Ishikawa (cell line): ENCODE data around the gene MINPP1.

Experiments
- CEBPB ChIP-seq: IDR thresholded peaks from 2 replicates; pipeline ENCODE4 v1.6.1; 2012
- CREB1 ChIP-seq: IDR thresholded peaks from 2 replicates; pipeline ENCODE4 v1.6.1; 2012; ENCODE audit warnings: low read depth
- EGR1 ChIP-seq: IDR thresholded peaks from 2 replicates; pipeline ENCODE4 v1.6.1; 2012
- EP300 ChIP-seq: IDR thresholded peaks from 2 replicates; pipeline ENCODE4 v1.6.1; 2012; ENCODE audit warnings: borderline replicate concordance
- FOXM1 ChIP-seq: IDR thresholded peaks from 2 replicates; pipeline ENCODE4 v1.6.1; 2012; ENCODE audit warnings: low read depth, borderline replicate concordance
- NFIC ChIP-seq: IDR thresholded peaks from 2 replicates; pipeline ENCODE4 v1.6.1; 2012
- RAD21 ChIP-seq: IDR thresholded peaks from 2 replicates; pipeline ENCODE4 v1.6.1; 2012; ENCODE audit warnings: low read depth
- TAF1 ChIP-seq: IDR thresholded peaks from 2 replicates; pipeline ENCODE4 v1.6.1; 2012; ENCODE audit warnings: low read depth, mild to moderate bottlenecking
- TCF12 ChIP-seq: IDR thresholded peaks from 2 replicates; pipeline ENCODE4 v1.6.1; 2012; ENCODE audit warnings: low read depth
- TEAD4 ChIP-seq: IDR thresholded peaks from 2 replicates; pipeline ENCODE4 v1.6.1; 2012
- YY1 ChIP-seq: IDR thresholded peaks from 2 replicates; pipeline ENCODE4 v1.6.1; 2012; ENCODE audit warnings: low read depth
- ZBTB7A ChIP-seq: IDR thresholded peaks from 2 replicates; pipeline ENCODE4 v1.6.1; 2012; ENCODE audit warnings: low read depth
- TF ChIP-seq, protein P1 (sequence below): IDR thresholded peaks from 2 replicates; pipeline ENCODE4 v1.6.1; 2012; ENCODE audit warnings: low read depth, mild to moderate bottlenecking
- TF ChIP-seq, protein P2 (sequence below): IDR thresholded peaks from 2 replicates; pipeline ENCODE4 v1.6.1; 2012
- TF ChIP-seq, protein P3 (sequence below): IDR thresholded peaks from 2 replicates; pipeline ENCODE4 v1.6.1; 2012

MINPP1 gene

DNA sequence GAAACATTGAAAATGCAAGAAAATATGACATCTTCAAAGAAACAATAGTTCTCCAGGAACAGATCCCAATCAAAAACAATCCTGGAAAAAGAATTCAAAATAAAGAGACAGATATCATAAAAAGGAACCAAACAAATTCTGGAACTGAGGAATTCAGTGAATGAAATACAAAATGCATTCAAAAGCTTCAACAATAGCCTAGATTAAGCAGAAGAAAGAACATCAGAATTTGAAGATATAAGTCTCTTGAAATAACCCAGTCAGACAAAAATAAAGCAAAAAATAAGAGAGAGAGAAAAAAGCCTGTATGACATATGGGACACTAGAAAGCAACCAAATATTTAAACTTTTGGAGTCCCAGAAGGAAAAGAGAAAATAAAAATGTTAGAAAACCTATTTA lies 60.3 kb downstream of the MINPP1 start:
- TF ChIP-seq TEAD4 (no peak), TAF1 (no peak), ZBTB7A (no peak), EGR1 (no peak), EP300 (no peak), TCF12 (no peak), CREB1 (no peak), RAD21 (no peak), NFIC (no peak), CEBPB (no peak), YY1 (no peak), FOXM1 (no peak)
- TF ChIP-seq, protein P1, sequence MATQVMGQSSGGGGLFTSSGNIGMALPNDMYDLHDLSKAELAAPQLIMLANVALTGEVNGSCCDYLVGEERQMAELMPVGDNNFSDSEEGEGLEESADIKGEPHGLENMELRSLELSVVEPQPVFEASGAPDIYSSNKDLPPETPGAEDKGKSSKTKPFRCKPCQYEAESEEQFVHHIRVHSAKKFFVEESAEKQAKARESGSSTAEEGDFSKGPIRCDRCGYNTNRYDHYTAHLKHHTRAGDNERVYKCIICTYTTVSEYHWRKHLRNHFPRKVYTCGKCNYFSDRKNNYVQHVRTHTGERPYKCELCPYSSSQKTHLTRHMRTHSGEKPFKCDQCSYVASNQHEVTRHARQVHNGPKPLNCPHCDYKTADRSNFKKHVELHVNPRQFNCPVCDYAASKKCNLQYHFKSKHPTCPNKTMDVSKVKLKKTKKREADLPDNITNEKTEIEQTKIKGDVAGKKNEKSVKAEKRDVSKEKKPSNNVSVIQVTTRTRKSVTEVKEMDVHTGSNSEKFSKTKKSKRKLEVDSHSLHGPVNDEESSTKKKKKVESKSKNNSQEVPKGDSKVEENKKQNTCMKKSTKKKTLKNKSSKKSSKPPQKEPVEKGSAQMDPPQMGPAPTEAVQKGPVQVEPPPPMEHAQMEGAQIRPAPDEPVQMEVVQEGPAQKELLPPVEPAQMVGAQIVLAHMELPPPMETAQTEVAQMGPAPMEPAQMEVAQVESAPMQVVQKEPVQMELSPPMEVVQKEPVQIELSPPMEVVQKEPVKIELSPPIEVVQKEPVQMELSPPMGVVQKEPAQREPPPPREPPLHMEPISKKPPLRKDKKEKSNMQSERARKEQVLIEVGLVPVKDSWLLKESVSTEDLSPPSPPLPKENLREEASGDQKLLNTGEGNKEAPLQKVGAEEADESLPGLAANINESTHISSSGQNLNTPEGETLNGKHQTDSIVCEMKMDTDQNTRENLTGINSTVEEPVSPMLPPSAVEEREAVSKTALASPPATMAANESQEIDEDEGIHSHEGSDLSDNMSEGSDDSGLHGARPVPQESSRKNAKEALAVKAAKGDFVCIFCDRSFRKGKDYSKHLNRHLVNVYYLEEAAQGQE = no peak
- TF ChIP-seq, protein P2, sequence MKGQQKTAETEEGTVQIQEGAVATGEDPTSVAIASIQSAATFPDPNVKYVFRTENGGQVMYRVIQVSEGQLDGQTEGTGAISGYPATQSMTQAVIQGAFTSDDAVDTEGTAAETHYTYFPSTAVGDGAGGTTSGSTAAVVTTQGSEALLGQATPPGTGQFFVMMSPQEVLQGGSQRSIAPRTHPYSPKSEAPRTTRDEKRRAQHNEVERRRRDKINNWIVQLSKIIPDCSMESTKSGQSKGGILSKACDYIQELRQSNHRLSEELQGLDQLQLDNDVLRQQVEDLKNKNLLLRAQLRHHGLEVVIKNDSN = no peak
- TF ChIP-seq, protein P3, sequence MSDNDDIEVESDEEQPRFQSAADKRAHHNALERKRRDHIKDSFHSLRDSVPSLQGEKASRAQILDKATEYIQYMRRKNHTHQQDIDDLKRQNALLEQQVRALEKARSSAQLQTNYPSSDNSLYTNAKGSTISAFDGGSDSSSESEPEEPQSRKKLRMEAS = no peak

DNA sequence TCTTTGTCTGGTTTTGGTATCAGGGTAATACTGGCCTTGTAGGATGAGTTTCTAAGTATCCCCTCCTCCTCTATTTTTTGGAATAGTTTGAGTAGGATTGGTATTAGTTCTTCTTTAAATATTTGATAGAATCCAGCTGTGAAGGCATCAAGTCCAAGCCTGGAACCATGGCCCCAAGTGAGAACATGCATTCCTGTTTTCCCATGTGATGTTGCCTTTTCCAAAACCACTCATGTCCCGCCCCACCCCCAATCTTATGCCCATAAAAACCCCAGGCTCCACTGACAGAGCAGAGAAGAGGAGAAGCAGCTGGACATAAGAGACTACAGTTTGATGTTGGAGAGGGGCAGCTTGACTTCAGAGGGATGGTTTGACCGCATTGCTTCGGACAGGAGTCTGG lies 71.2 kb downstream of the MINPP1 start:
- TF ChIP-seq NFIC (no peak), CEBPB (no peak), TCF12 (no peak), RAD21 (no peak)

DNA sequence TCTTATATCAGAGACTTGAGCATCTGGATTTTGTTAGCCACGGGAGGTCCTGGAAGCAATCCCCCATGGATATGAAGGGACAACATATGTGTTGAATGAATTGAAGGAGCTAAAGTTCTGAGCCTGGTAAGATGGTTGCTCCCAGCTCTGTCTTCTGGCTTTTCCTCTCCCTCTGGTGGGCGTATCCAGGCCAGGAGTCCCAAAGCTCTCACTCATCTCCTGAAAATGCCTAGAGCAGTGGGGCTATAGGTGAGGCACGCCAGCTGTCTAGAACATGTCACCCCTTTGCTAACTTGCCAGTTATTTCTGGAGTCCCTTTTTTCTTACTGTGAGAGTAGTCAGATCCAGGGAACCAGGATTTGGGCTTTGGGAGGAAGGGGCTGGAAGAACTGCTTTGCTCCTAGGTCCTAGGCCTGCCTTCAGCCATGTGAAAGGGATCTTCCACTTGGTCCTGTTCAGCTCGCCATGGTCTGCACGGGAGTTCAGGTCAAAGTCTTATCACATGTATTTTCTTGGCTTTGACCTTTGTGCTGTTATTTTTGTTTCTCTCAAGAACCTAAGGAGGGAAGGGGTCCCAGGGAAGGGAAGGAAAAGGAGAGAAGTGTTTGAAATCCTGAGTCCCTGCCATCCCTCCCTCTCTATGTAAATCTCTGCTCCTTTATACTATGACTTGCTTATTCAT lies 73.6 kb downstream of the MINPP1 start:
- TF ChIP-seq ZBTB7A (no peak), RAD21 (no peak), TAF1 (no peak), NFIC (no peak), TEAD4 (no peak), CREB1 (no peak), CEBPB (no peak), TCF12 (no peak), EP300 (no peak), FOXM1 (no peak), EGR1 (no peak)
- TF ChIP-seq, protein P2 = no peak
- TF ChIP-seq, protein P3 = no peak
- TF ChIP-seq, protein P1 = no peak

DNA sequence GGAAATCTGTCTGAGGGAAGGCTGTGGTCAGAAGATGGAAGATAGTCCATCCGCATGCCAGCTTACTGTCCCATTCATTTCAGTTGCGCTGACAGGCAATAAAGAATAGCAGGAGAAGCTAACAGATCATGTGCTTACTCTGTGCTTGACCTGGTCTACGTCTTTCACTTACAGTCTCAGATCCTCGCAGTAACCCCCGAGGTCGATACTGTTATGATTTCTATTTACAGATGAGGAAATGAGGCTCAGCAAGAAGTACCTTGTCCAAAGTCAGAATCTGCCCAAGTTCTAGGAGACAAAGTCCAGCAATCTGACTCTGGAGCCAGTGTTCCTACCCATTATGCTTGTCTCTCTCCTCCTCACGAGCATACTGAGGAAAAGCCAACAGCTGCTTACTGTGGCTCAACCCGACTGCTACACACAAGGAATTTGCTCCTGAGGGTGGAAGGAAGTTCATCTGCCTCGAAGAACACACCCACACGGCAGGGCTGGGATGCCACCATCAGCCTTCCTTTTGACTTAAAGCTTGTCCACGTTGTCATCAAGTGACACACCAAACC lies 74.2 kb downstream of the MINPP1 start:
- TF ChIP-seq EP300 (no peak), ZBTB7A (no peak), CEBPB (no peak), NFIC (no peak), FOXM1 (no peak), TAF1 (no peak), YY1 (no peak), TEAD4 (no peak), EGR1 (no peak), TCF12 (no peak), RAD21 (no peak), CREB1 (no peak)
- TF ChIP-seq, protein P1 = no peak
- TF ChIP-seq, protein P3 = no peak
- TF ChIP-seq, protein P2 = no peak
